ENCODE data around the gene F2.

The F2 gene

GRCh38 chr11:46745328-46745727 is 26.3 kb downstream of the F2 start:
- TF ChIP-seq SIN3A (IDR thresholded peaks at IDR 0.05; ENCODE audit: borderline replicate concordance, insufficient read depth, low read length): no peak
- no peak for TF ChIP-seq REST (IDR thresholded peaks at IDR 0.05; ENCODE audit: insufficient read depth in 1 of 2, low read depth in 2 of 2, low read length in 2 of 2)
- TF ChIP-seq FOXP2 (optimal IDR thresholded peaks at IDR 0.05; ENCODE audit: borderline replicate concordance, extremely low read depth, extremely low read length, insufficient read depth): no peak
- no peak for TF ChIP-seq POLR2AphosphoS5 (IDR thresholded peaks at IDR 0.05; ENCODE audit: low read depth, low read length)
- TF ChIP-seq TAF1 (IDR thresholded peaks at IDR 0.05; ENCODE audit: borderline replicate concordance, insufficient read depth, low read length): no peak

DNA sequence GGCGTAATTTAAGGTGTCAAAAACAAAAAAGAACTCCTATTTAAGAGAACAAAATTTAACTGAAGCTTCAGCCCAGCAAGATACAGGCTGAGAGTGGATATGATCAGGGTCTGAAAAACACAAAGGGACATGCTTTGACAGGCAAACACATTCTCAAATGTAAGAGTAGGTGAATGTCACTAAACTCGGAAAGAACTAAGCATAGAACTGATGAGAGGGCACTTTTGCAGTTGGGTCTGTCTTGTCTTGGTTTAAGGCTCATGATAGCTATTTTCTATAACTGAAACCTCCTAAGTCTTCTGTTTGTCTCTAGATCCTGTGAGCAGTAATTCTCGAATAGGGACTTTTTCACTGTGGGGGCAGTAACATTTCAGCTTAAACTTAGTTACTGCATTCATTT is 27.0 kb downstream of the F2 start:
- TF ChIP-seq POLR2AphosphoS5 (IDR thresholded peaks at IDR 0.05; ENCODE audit: low read depth, low read length) (no peak), SIN3A (IDR thresholded peaks at IDR 0.05; ENCODE audit: borderline replicate concordance, insufficient read depth, low read length) (no peak), TAF1 (IDR thresholded peaks at IDR 0.05; ENCODE audit: borderline replicate concordance, insufficient read depth, low read length) (no peak), REST (IDR thresholded peaks at IDR 0.05; ENCODE audit: insufficient read depth in 1 of 2, low read depth in 2 of 2, low read length in 2 of 2) (no peak), FOXP2 (optimal IDR thresholded peaks at IDR 0.05; ENCODE audit: borderline replicate concordance, extremely low read depth, extremely low read length, insufficient read depth) (no peak)

GRCh38 chr11:46747150-46747549 is 28.1 kb downstream of the F2 start:
- TF ChIP-seq REST (IDR thresholded peaks at IDR 0.05; ENCODE audit: insufficient read depth in 1 of 2, low read depth in 2 of 2, low read length in 2 of 2) (no peak), FOXP2 (optimal IDR thresholded peaks at IDR 0.05; ENCODE audit: borderline replicate concordance, extremely low read depth, extremely low read length, insufficient read depth) (no peak), SIN3A (IDR thresholded peaks at IDR 0.05; ENCODE audit: borderline replicate concordance, insufficient read depth, low read length) (no peak), TAF1 (IDR thresholded peaks at IDR 0.05; ENCODE audit: borderline replicate concordance, insufficient read depth, low read length) (no peak), POLR2AphosphoS5 (IDR thresholded peaks at IDR 0.05; ENCODE audit: low read depth, low read length) (no peak)

GRCh38 chr11:46755962-46756361 is 36.9 kb downstream of the F2 start:
- no peak for TF ChIP-seq TAF1 (IDR thresholded peaks at IDR 0.05; ENCODE audit: borderline replicate concordance, insufficient read depth, low read length)
- TF ChIP-seq SIN3A (IDR thresholded peaks at IDR 0.05; ENCODE audit: borderline replicate concordance, insufficient read depth, low read length): no peak
- no peak for TF ChIP-seq FOXP2 (optimal IDR thresholded peaks at IDR 0.05; ENCODE audit: borderline replicate concordance, extremely low read depth, extremely low read length, insufficient read depth)
- TF ChIP-seq POLR2AphosphoS5 (IDR thresholded peaks at IDR 0.05; ENCODE audit: low read depth, low read length): no peak
- no peak for TF ChIP-seq REST (IDR thresholded peaks at IDR 0.05; ENCODE audit: insufficient read depth in 1 of 2, low read depth in 2 of 2, low read length in 2 of 2)

DNA sequence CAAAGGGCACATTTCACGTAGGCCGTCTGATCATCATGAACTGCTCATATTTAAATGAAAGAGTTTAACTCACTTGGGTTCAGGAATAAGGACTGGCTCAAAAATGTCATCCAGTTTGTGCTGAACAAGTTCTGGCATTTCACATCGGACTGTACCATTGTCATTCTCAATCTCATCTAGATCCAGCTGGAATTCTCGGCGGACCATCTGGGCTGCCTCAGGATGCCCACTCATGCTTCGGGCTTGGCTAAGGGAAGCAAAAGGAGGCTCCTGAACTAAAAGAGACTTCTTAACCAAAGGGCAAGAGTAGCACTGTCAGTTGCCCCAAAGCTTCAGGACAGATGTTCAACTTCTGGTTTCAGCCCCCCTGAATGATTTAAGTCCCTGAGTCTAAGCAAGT is 40.2 kb downstream of the F2 start:
- TF ChIP-seq FOXP2 (optimal IDR thresholded peaks at IDR 0.05; ENCODE audit: borderline replicate concordance, extremely low read depth, extremely low read length, insufficient read depth) (no peak), REST (IDR thresholded peaks at IDR 0.05; ENCODE audit: insufficient read depth in 1 of 2, low read depth in 2 of 2, low read length in 2 of 2) (no peak), SIN3A (IDR thresholded peaks at IDR 0.05; ENCODE audit: borderline replicate concordance, insufficient read depth, low read length) (no peak), TAF1 (IDR thresholded peaks at IDR 0.05; ENCODE audit: borderline replicate concordance, insufficient read depth, low read length) (no peak), POLR2AphosphoS5 (IDR thresholded peaks at IDR 0.05; ENCODE audit: low read depth, low read length) (no peak)

Data from PFSK-1 (cell line).